Measurements from ENCODE around the gene BCAS3.
"Not testable (repeated sequence)": the region's sequence is repeated elsewhere in the genome, so short reads cannot be mapped to it uniquely, and the experiment has no call there.

Gene BCAS3

GRCh38 chr17:60664022-60664421 is 13.6 kb upstream of the BCAS3 start:
- TF ChIP-seq, protein P1, sequence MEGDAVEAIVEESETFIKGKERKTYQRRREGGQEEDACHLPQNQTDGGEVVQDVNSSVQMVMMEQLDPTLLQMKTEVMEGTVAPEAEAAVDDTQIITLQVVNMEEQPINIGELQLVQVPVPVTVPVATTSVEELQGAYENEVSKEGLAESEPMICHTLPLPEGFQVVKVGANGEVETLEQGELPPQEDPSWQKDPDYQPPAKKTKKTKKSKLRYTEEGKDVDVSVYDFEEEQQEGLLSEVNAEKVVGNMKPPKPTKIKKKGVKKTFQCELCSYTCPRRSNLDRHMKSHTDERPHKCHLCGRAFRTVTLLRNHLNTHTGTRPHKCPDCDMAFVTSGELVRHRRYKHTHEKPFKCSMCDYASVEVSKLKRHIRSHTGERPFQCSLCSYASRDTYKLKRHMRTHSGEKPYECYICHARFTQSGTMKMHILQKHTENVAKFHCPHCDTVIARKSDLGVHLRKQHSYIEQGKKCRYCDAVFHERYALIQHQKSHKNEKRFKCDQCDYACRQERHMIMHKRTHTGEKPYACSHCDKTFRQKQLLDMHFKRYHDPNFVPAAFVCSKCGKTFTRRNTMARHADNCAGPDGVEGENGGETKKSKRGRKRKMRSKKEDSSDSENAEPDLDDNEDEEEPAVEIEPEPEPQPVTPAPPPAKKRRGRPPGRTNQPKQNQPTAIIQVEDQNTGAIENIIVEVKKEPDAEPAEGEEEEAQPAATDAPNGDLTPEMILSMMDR (IDR thresholded peaks at IDR 0.05; ENCODE audit: control extremely low read depth, extremely low read depth, low read depth, missing control alignments): no peak
- no peak for DNase-seq (ENCODE audit: extremely low spot score)
- ChIA-PET POLR2A (no interaction called here), CTCF (interaction anchor here (1.3 kb wide), 1 partner anchor 522 kb away, joined by 3 read pairs; no protein-coding TSS in a partner anchor)

GRCh38 chr17:60665602-60666001 is 12.0 kb upstream of the BCAS3 start:
- CTCF ChIA-PET: interaction anchor here (1.3 kb wide), 1 partner anchor 9 kb away, joined by 3 read pairs; no protein-coding TSS in a partner anchor
- no peak for DNase-seq (ENCODE audit: extremely low spot score)
- POLR2A ChIA-PET: no interaction called here

GRCh38 chr17:60668741-60669140 is 8.9 kb upstream of the BCAS3 start:
- POLR2A ChIA-PET; DNase-seq (ENCODE audit: extremely low spot score): not testable (repeated sequence)
- CTCF ChIA-PET: interaction anchor here (1.1 kb wide), 1 partner anchor 8 kb away, joined by 3 read pairs; the partner anchor contains the start of gene BCAS3

More at GRCh38 chr17:60665602-60666001, 12.0 kb upstream of the BCAS3 start:
- TF ChIP-seq, protein P1 (IDR thresholded peaks at IDR 0.05; ENCODE audit: control extremely low read depth, extremely low read depth, low read depth, missing control alignments): no peak

DNA sequence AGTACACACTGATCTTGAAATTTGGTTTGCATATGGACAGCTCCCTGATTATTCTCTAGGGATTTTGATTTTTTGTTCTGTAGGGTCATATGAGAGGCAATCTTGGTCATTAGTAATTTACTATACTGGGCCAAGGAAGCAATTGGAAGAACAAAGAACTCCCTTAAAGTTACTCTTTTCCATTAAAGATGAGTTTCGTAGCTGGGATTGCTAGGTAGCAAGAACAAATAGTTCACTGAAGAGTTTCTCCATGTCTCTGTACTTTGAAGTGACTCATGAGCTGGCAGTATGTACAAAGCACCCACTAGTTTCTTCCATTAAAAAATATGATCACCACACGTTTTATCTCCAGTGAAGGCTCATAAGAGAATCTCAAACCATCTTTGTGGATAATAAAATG is 6.2 kb upstream of the BCAS3 start:
- ChIA-PET CTCF (no interaction called here), POLR2A (no interaction called here)
- no peak for DNase-seq (ENCODE audit: extremely low spot score)
- TF ChIP-seq, protein P1 (IDR thresholded peaks at IDR 0.05; ENCODE audit: control extremely low read depth, extremely low read depth, low read depth, missing control alignments): no peak

DNA sequence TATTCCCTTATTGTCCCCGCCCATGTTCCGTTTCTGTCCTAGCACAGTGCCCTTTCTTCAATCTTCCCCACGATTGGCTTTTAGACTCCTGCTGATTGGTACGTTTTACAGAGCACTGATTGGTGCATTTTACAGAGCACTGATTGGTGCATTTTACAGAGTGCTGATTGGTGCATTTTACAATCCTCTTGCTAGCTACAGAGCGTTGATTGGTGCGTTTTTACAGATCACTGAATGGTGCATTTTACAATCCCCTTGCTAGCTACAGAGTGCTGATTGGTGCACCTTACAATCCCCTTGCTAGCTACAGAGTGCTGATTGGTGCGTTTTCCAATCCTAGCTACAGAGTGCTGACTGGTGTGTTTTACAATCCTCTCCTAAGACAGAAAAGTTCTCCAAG is 3.0 kb upstream of the BCAS3 start:
- POLR2A ChIA-PET; DNase-seq (ENCODE audit: extremely low spot score): not testable (repeated sequence)
- CTCF ChIA-PET: interaction anchor here (1.1 to 2.2 kb wide), 5 partner anchors 9 to 46 kb away, joined by 3 to 6 read pairs (median 4); no protein-coding TSS in a partner anchor

GRCh38 chr17:60675997-60676396 is 1.7 kb upstream of the BCAS3 start:
- CTCF ChIA-PET: no interaction called here
- DNase-seq (ENCODE audit: extremely low spot score): no peak
- POLR2A ChIA-PET: no interaction called here
- TF ChIP-seq, protein P1 (IDR thresholded peaks at IDR 0.05; ENCODE audit: control extremely low read depth, extremely low read depth, low read depth, missing control alignments): no peak

DNA sequence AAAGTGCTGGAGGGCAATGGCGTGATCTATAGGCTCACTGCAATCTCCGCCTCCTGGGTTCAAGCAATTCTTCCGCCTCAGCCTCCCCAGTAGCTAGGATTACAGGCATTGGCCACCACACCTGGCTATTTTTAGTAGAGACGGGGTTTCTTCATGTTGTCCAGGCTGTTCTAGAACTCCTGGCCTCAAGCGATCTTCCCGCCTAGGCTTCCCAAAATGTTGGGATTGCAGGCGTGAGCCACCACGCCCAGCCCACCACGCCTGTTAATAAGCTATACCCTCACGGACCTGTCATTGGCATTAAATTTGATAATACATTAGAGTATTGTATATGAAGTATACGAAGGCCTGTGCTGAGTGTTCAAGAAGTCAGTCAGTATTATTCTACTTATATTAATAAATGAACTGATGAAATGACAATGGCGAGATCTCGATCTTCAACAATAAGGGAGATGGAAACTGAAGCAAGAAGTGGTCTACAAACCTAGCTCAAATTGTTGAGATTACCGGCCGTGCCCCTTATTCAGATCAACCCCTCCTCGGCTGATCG is 818 bp upstream of the BCAS3 start:
- DNase-seq (ENCODE audit: extremely low spot score): no peak
- ChIA-PET POLR2A (interaction anchor here (0.7 to 1.1 kb wide), 3 partner anchors 10 to 107 kb away, joined by 3 to 4 read pairs (median 4); partner anchors contain the start of gene PPM1D), CTCF (interaction anchor here (0.8 to 1.9 kb wide), 5 partner anchors 9 to 1433 kb away, joined by 3 to 9 read pairs (median 3); no protein-coding TSS in a partner anchor)
- TF ChIP-seq, protein P1 (IDR thresholded peaks at IDR 0.05; ENCODE audit: control extremely low read depth, extremely low read depth, low read depth, missing control alignments): no peak
